T-helper 1 cell (primary cell): Measurements from ENCODE around the gene ETV7.
"Not testable (repeated sequence)": the region's sequence is repeated elsewhere in the genome, so short reads cannot be mapped to it uniquely, and the experiment has no call there.

Experiments used
- DNase-seq, 5 donors: peaks; one replicate each; pipeline ENCODE4 v3.0.0-alpha.2; 2012 to 2020

ETV7 gene

GRCh38 chr6:36338223-36338622 is 49.2 kb downstream of the ETV7 start:
- DNase-seq, result not testable (repeated sequence)

- DNase-seq, result no peak
Measured at GRCh38 chr6:36337814-36338213, 49.7 kb downstream of the ETV7 start.

GRCh38 chr6:36336779-36337241 is 50.7 kb downstream of the ETV7 start, which contains the start of gene BNIP5:
BNIP5 (minus strand) TSS chr6:36336888; CDS start chr6:36330690, 6,198 bp downstream.
- DNase-seq, result no peak

GRCh38 chr6:36336208-36336710 is 51.2 kb downstream of the ETV7 start:
- no peak for DNase-seq

- DNase-seq, result no peak
Measured at GRCh38 chr6:36335465-36336207, 51.8 kb downstream of the ETV7 start.

- DNase-seq, result no peak
Measured at GRCh38 chr6:36334832-36335459, 52.5 kb downstream of the ETV7 start.

GRCh38 chr6:36333931-36334725 is 53.3 kb downstream of the ETV7 start:
- no peak for DNase-seq

GRCh38 chr6:36333171-36333895 is 54.1 kb downstream of the ETV7 start:
- no peak for DNase-seq

- DNase-seq, result no peak
Measured at GRCh38 chr6:36331381-36331780, 56.1 kb downstream of the ETV7 start.

- no peak for DNase-seq
Measured at GRCh38 chr6:36330366-36330765, 57.1 kb downstream of the ETV7 start.

GRCh38 chr6:36329798-36330291 is 57.6 kb downstream of the ETV7 start:
- DNase-seq, result no peak

- no peak for DNase-seq
Measured at GRCh38 chr6:36328600-36328999, 58.9 kb downstream of the ETV7 start.

- no peak for DNase-seq
Measured at GRCh38 chr6:36327919-36328236, 59.6 kb downstream of the ETV7 start.

GRCh38 chr6:36327226-36327918 is 60.1 kb downstream of the ETV7 start:
- DNase-seq, result no peak

- no peak for DNase-seq
Measured at GRCh38 chr6:36326356-36326995, 61.0 kb downstream of the ETV7 start.

- no peak for DNase-seq
Measured at GRCh38 chr6:36324715-36325114, 62.8 kb downstream of the ETV7 start.

GRCh38 chr6:36324191-36324590 is 63.3 kb downstream of the ETV7 start:
- no peak for DNase-seq

- DNase-seq, result no peak
Measured at GRCh38 chr6:36323062-36323461, 64.4 kb downstream of the ETV7 start.

GRCh38 chr6:36322591-36322990 is 64.9 kb downstream of the ETV7 start:
- no peak for DNase-seq

- no peak for DNase-seq
Measured at GRCh38 chr6:36320475-36320874, 67.0 kb downstream of the ETV7 start.

- DNase-seq, result no peak
Measured at GRCh38 chr6:36319821-36320220, 67.6 kb downstream of the ETV7 start.

GRCh38 chr6:36319436-36319762 is 68.1 kb downstream of the ETV7 start:
- no peak for DNase-seq
